GM19351 (cell line): ENCODE data around the gene BDKRB2.

Experiments
- ATAC-seq: cut with Tn5 transposase; IDR thresholded peaks from one replicate; pipeline ENCODE4 v1.9.1; 2021; ENCODE audit warnings: mild to moderate bottlenecking, moderate library complexity; ENCODE audit not compliant: unreplicated experiment

Gene BDKRB2

GRCh38 chr14:96250485-96250884, 45.8 kb downstream of the BDKRB2 start:
- ATAC-seq, result no peak

DNA sequence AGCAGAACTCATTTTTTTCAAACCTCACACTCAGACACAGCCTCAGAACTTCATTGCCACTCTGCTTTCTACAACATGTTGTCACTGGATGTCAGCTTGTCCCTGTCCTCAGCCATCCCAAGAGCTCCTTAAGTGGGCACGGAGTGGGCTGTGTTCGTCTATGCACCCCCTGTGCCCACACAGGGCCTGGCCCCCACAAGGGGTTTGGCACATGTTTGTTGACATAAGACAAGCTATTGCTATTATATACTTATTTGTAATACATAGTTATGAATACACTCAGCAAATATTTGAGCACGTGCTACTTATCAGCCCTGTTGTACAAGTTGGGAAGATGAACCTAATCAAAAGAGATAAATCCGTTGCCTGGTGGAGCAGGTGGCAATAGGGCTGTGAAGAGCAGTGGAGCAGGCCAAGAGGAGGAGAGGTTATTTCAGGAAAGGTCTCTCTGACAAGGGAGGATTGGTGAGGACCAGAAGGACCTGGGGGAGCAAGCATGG, 47.1 kb downstream of the BDKRB2 start:
- no peak for ATAC-seq

GRCh38 chr14:96252323-96252998, 47.8 kb downstream of the BDKRB2 start:
- ATAC-seq, result no peak

DNA sequence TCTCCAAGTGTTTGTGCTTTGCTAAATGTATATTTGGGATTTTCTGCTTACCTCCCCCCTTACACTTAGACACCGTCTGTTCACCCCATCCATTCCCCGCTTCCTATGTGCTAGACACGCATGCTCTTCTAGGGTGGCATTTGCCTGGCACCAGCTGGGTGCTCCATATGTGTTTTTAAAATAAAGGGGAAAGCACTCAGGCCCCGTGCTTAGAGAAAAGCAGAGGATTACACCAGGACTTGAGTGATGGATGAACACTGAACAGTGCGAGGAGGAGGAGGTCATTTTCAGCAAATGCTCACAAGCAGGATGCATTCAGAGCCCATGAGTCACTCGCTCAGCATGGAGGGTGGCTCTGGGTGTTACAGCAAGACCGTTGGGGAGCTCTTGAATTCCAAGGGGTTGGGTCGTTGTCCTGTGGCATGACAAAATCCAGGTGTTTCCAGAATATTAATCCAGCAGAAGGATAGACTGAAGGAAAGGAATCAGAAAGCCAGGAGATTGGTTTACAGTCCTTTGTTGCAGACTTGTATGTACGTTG, 48.4 kb downstream of the BDKRB2 start:
- no peak for ATAC-seq

GRCh38 chr14:96254687-96255086, 50.0 kb downstream of the BDKRB2 start:
- ATAC-seq, result no peak

- no peak for ATAC-seq
Measured at GRCh38 chr14:96255501-96256366, 51.1 kb downstream of the BDKRB2 start, which contains the start of gene BDKRB1. BDKRB1 (plus strand) TSS chr14:96256210; CDS start chr14:96263683, 7,473 bp downstream.

DNA sequence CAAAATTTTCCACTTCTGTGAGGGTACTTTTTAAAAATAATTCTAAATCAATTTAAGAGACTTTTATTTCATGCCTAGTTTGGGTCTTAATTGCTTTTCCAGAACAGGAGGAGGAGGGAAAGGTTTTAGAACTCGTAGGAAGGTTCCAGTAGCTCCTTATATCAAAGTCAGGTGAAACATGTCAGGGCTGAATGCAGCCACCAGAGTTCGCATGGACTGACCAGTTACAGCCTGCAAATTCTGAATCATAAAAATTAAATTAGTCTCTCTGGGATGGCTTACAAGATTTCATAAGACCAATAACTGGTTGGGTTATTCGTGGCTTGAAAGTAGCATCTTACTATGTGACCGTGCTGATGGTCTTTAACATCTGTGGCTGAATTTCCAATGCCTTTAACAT, 51.8 kb downstream of the BDKRB2 start:
- no peak for ATAC-seq

DNA sequence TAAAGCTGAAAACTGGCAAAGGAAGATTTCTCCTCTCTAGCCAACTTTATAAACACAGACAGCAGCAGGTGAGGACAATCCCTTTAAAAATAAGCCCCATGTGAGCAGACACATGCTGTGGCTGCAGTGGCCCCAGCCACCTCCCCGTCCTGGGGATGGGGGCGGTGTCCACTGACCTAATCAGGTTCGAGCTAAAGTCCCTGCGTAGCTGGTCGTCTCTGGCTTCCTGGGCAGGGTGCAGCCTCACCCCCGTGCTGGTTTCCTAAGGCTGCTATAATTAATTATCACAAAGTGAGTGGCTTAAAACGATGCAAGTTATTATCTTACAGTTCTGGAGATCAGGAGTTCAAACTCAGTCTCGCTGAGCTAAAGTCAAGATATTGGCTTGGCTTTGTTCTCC, 52.4 kb downstream of the BDKRB2 start:
- no peak for ATAC-seq

DNA sequence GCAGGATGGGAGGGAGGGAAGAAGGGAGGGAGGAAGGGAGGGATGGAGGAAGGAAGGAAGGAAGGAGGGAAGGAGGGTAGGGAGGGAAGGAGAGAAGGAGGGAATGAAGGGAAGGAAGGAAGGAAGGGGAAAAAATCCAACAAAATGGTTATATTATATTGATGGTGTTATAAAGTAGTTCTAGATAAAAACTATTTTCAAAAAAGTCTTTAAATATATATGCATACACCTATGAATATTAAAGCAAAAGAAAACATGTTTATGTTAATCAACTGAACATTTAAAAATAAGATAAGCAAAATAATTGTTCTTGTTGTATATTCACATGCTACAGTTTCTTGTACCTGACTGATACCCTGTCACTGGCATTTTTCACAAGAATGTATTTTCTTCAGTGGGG, 53.3 kb downstream of the BDKRB2 start:
- ATAC-seq, result no peak

- no peak for ATAC-seq
Measured at GRCh38 chr14:96260341-96260821, 55.7 kb downstream of the BDKRB2 start.

GRCh38 chr14:96261053-96261452, 56.4 kb downstream of the BDKRB2 start:
- no peak for ATAC-seq

- no peak for ATAC-seq
Measured at GRCh38 chr14:96261772-96262655, 57.4 kb downstream of the BDKRB2 start.

GRCh38 chr14:96263347-96264199, 58.9 kb downstream of the BDKRB2 start:
- no peak for ATAC-seq

DNA sequence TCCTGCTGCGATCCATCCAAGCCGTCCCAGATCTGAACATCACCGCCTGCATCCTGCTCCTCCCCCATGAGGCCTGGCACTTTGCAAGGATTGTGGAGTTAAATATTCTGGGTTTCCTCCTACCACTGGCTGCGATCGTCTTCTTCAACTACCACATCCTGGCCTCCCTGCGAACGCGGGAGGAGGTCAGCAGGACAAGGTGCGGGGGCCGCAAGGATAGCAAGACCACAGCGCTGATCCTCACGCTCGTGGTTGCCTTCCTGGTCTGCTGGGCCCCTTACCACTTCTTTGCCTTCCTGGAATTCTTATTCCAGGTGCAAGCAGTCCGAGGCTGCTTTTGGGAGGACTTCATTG, 59.5 kb downstream of the BDKRB2 start:
- ATAC-seq, result no peak

DNA sequence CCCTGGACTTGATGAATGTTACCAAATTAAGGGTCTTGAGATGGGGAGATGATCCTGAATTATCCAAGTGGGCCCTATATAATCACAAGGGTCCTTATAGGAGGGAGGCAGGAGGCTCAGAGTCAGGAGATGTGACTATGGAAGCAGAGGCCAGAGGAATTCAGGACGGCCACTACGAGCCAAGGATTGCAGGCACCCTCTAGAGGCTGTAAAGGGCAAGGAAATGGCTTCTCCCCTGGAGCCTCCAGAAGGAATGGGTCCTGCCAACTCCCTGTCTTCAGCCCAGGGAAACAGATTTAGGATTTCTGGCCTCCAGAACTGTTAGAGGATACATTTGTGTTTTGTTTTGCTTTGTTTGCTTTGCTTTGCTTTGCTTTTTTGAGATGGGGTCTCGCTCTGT, 60.2 kb downstream of the BDKRB2 start:
- ATAC-seq, result no peak

DNA sequence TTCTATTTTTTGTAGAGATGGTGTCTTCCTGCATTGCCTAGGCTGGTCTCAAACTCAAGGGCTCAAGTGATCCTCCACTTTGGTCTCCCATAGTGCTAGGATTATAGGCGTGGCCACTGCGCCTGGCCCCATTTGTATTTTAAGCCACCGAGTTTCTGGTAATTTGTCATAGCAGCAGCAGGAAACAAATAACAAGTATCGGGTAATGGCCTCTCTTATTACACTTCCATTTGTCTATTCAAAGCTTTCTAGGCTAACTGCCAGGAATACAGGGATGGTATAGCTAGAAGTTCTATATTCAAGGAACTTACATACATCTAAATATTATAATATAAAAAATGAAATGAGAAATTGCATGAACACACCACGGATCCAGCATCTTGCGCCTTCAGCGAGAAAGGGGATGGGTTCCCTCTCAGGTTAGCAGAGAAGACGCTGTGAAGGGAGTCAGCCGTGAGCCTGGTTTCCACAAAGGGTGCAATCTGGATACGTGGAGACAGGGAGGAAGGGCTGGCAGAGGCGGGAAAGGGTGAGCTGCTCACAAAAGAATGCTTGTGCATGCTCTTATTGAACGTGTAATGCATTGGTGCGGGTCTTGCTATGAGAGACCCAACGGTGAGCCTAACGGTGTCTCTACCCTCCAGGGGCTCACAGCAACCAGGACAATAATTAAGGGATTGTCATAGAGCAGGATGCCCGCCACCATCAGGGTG, 60.9 kb downstream of the BDKRB2 start:
- ATAC-seq, result no peak

DNA sequence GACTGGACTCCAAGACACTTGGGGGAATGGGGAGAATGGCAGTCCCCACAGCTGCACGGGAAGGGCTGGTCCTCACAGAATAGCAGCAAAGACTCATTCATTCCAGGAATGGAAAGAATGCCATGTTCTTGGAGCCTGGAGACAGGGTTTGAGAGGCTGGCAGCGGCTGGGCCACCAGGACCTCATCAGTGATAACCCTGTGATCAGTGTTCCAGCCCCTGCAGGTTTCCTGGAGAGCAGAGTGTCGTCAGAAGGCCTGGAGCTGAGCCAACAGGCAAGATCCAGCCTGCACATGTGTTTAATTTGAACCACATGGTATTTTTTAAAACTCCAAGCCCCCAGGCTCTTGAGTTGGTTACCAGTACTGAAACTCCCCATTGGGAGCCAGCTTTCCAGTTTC, 62.7 kb downstream of the BDKRB2 start:
- ATAC-seq, result no peak

GRCh38 chr14:96267916-96268315, 63.3 kb downstream of the BDKRB2 start:
- ATAC-seq, result no peak
